ENCODE measurements around the gene SLC6A17.

SLC6A17 gene

DNA sequence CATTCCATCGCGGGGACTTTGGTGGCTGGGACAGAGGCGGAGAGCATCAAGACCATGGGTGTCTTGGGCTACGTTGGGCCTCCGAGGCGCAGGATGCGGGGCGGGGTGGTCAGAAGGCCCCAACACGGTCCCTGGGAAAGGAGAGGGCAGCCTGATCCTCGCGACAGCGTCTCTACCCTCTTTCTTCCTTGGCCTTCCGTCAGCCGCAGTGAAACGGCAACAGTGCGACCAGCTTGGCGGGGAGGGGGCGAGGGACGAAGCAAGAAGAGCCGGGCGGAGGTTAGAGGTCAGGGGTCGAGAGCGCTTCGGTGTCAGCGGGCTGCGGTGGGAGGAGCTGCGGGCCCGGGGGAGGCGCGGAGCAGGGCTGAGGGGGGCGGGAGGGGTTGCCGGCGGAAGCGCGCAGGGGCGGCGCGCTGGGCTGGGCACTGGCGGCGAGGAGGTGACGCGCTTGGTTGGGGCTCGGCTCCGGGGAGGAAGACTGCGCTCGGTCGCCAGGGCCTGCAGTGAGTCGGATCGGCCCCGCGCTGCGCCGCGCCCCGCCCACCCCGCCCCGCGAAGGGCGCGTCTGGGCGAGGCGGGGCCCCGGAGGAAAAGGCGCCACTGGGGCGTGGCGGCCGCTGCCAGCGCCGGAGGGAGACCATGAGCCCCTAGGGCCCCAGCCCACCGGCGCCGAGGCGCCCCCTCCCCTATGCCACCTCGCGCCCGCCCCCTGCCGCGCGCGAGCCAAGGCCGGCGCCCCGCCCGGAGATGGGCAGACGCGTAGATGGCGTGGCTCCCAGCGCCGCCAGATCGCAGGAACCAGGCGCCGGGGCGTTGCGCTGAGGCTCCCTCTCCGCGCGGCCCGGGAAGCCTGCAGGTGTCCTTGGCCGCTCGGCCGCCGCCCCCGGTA lies 59.7 kb downstream of the SLC6A17 start, which contains the start of gene KCNC4:
Gene KCNC4 (plus strand): TSS at position 600 of the 889 bp plus-strand sequence. CDS start 1,186 bp downstream, outside the sequence.
- TF ChIP-seq GATA3 (IDR thresholded peaks at IDR 0.05; ENCODE audit: low read depth, low read length), result no peak
- no peak for TF ChIP-seq GATA2 (IDR thresholded peaks at IDR 0.05; ENCODE audit: low read depth, low read length)

DNA sequence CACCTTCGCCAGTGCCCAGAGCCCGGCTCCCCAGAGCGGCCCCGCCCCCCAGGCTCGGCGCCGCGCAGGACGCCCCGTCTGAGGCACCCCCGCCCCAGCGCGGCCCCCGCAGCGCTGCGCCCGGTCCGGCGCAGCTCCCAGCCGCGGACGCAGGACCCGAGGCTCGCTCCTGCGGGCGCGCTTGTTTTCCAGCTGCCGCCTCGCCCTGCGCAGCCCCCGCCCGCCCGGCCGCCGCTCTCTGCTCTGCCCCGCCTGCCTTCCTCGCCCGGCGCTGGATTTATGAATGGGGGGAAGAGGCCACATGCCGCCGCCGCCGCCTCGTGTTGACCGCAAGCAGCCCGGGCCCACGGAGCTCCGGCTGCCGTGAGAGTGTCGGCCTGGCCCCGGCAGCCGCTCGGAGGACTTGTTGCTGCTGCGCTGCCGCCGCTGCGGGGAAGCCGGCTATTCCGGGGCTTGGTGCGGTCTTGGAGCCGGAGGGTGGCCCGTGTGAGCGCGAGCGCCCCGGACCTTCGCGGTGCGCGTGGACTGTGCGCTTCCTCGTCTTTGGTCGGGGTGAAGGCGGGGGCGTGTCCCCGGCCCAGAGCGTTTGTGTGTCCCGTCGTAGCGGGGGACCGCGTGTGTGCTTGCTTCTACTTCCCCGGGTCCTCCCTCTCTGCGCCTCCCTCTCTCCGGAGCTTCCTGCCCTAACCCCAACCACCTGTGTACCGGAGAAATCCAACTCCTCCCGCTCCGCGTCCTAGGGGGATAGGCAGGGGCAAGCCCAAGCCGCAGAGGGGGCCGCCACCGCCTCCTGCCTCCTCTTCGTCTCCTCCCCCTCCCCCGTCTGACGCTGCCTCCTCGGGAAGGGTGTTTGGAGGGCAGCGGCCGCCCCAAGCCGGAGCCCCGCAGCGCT lies 60.6 kb downstream of the SLC6A17 start:
- TF ChIP-seq GATA3 (IDR thresholded peaks at IDR 0.05; ENCODE audit: low read depth, low read length), result no peak
- no peak for TF ChIP-seq GATA2 (IDR thresholded peaks at IDR 0.05; ENCODE audit: low read depth, low read length)

- TF ChIP-seq GATA2 (IDR thresholded peaks at IDR 0.05; ENCODE audit: low read depth, low read length), result no peak
- TF ChIP-seq GATA3 (IDR thresholded peaks at IDR 0.05; ENCODE audit: low read depth, low read length), result no peak
These were observed 61.3 kb downstream of the SLC6A17 start for GRCh38 chr1:110211496-110212168.

GRCh38 chr1:110212169-110213142 lies 62.2 kb downstream of the SLC6A17 start:
- TF ChIP-seq GATA3 (IDR thresholded peaks at IDR 0.05; ENCODE audit: low read depth, low read length), result no peak
- TF ChIP-seq GATA2 (IDR thresholded peaks at IDR 0.05; ENCODE audit: low read depth, low read length), result no peak

GRCh38 chr1:110213143-110213540 lies 62.8 kb downstream of the SLC6A17 start:
- TF ChIP-seq GATA2 (IDR thresholded peaks at IDR 0.05; ENCODE audit: low read depth, low read length) (no peak), GATA3 (IDR thresholded peaks at IDR 0.05; ENCODE audit: low read depth, low read length) (no peak)

- TF ChIP-seq GATA3 (IDR thresholded peaks at IDR 0.05; ENCODE audit: low read depth, low read length) (no peak), GATA2 (IDR thresholded peaks at IDR 0.05; ENCODE audit: low read depth, low read length) (peak; percentile 81)
These were observed 64.4 kb downstream of the SLC6A17 start for GRCh38 chr1:110214454-110215404.

DNA sequence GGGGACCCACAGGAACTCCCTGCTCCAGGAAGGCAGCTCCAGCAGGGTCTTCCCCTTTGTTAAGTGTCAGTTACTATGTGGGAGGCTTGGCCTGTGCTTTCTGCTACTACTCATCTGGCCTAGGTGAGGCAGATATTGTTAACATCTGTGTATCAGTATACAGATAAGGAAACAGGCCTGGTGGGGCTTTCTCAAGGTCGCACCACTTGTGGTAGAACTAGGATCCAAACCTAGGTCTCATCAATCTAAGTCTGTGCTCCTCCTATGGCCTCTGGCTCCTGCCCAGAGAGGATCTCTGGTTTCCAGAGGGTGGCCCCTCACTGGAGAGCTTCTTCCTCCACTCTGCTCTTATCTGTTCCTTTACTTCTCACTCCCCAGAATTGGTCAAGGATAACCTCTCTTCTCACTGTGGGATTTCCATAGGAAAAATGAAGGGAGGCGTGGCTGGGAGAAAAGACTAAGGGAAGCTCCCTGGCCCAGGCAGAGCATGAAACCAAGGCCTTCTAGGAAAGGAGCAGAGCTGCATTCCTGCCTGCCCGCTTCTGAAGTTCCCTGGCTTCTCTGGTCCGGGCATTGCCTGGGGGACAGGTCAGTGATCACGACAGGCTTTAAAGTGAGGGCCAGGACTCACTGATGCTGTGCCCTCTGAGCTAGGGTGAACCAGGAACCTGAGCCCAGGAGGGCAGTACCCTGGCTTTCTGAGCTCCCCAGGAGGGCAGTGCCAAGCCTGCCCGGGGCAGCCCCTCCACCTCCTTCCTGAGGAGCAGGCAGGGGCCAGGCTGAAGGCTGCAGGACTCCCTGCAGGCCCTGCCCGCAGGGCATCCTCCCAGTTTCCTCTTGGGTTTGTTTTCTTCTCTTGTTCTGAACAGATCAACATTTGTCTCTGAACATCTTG lies 65.6 kb downstream of the SLC6A17 start:
- TF ChIP-seq GATA3 (IDR thresholded peaks at IDR 0.05; ENCODE audit: low read depth, low read length) (no peak), GATA2 (IDR thresholded peaks at IDR 0.05; ENCODE audit: low read depth, low read length) (no peak)

- TF ChIP-seq GATA2 (IDR thresholded peaks at IDR 0.05; ENCODE audit: low read depth, low read length), result no peak
- no peak for TF ChIP-seq GATA3 (IDR thresholded peaks at IDR 0.05; ENCODE audit: low read depth, low read length)
These were observed 66.7 kb downstream of the SLC6A17 start for GRCh38 chr1:110216844-110217444.

GRCh38 chr1:110218137-110218536 lies 67.8 kb downstream of the SLC6A17 start:
- TF ChIP-seq GATA3 (IDR thresholded peaks at IDR 0.05; ENCODE audit: low read depth, low read length) (no peak), GATA2 (IDR thresholded peaks at IDR 0.05; ENCODE audit: low read depth, low read length) (no peak)

GRCh38 chr1:110218739-110219138 lies 68.4 kb downstream of the SLC6A17 start:
- no peak for TF ChIP-seq GATA2 (IDR thresholded peaks at IDR 0.05; ENCODE audit: low read depth, low read length)
- TF ChIP-seq GATA3 (IDR thresholded peaks at IDR 0.05; ENCODE audit: low read depth, low read length), result no peak
